ENCODE data around the gene KATNB1. TPM values are rescaled to one million over a fixed set of nuclear protein-coding genes. Genes with fewer than 3 reads are reported as not detected.

Gene KATNB1
- total RNA-seq, 2 experiments from 2014 or later: 37.4 to 43.5 TPM

- intact Hi-C loops (cut with micrococcal nuclease; ENCODE audit: unreplicated experiment): no loop called here
- CTCF ChIA-PET (ENCODE audit: unreplicated experiment): no interaction called here
- H3K27ac ChIP-seq (ENCODE audit: low read depth, low read length, poor library complexity, severe bottlenecking): no peak overlapping the region
Observed at GRCh38 chr16:57687363-57687929, 48.1 kb upstream of the KATNB1 start.

GRCh38 chr16:57688487-57688986 is 47.0 kb upstream of the KATNB1 start:
- H3K9me2 ChIP-seq (ENCODE audit: insufficient read depth, low read length): no peaks in the 10 kb centered on the region
- intact Hi-C loops (cut with micrococcal nuclease; ENCODE audit: unreplicated experiment): no loop called here
- BruUV-seq (replicated peaks): no TSS peak
- H3K4me1 ChIP-seq (ENCODE audit: insufficient read depth, low read length, poor library complexity, severe bottlenecking): peaks cover 11% of the 10 kb centered on the region
- CTCF ChIA-PET (ENCODE audit: unreplicated experiment): no interaction called here
- POLR2A ChIA-PET: interaction anchor here (1.2 kb wide), 1 partner anchor 105 kb away, joined by 3 read pairs; no protein-coding TSS in a partner anchor
- H4K20me1 ChIP-seq (ENCODE audit: insufficient read depth, low read length): no peaks in the 10 kb centered on the region
- H3K4me3 ChIP-seq (ENCODE audit: low read depth, low read length, poor library complexity, severe bottlenecking): no peak overlapping the region
- H3K27ac ChIP-seq (ENCODE audit: low read depth, low read length, poor library complexity, severe bottlenecking): no peak overlapping the region
- no peak overlapping the region for H2AFZ ChIP-seq (ENCODE audit: low read length)
- H3K4me2 ChIP-seq (ENCODE audit: low read length): no peak overlapping the region
- H3K36me3 ChIP-seq (ENCODE audit: insufficient read depth, low read length): no peaks in the 10 kb centered on the region
- H3K79me2 ChIP-seq (ENCODE audit: insufficient read depth, low read depth, low read length): no peaks in the 10 kb centered on the region
- H3K9me3 ChIP-seq (ENCODE audit: low read length): no peaks in the 10 kb centered on the region
- no peak for TF ChIP-seq CTCF (conservative IDR thresholded peaks at IDR 0.05; ENCODE audit: low read length)
- TF ChIP-seq EZH2phosphoT487 (IDR thresholded peaks at IDR 0.05; ENCODE audit: borderline replicate concordance, low read depth, low read length): no peak
- DNase-seq (ENCODE audit: low spot score): no peak

More at GRCh38 chr16:57687363-57687929, 48.1 kb upstream of the KATNB1 start:
- no peaks in the 10 kb centered on the region for H3K9me2 ChIP-seq (ENCODE audit: insufficient read depth, low read length)
- H3K4me3 ChIP-seq (ENCODE audit: low read depth, low read length, poor library complexity, severe bottlenecking): no peak overlapping the region
- no peaks in the 10 kb centered on the region for H4K20me1 ChIP-seq (ENCODE audit: insufficient read depth, low read length)
- no peaks in the 10 kb centered on the region for H3K36me3 ChIP-seq (ENCODE audit: insufficient read depth, low read length)
- POLR2A ChIA-PET: interaction anchor here (0.6 kb wide), 1 partner anchor 121 kb away, joined by 3 read pairs; no protein-coding TSS in a partner anchor
- no TSS peak for BruUV-seq (replicated peaks)
- no peak overlapping the region for H3K4me2 ChIP-seq (ENCODE audit: low read length)
- no peak for DNase-seq (ENCODE audit: low spot score)
- no peak overlapping the region for H2AFZ ChIP-seq (ENCODE audit: low read length)
- peaks cover 11% of the 10 kb centered on the region for H3K4me1 ChIP-seq (ENCODE audit: insufficient read depth, low read length, poor library complexity, severe bottlenecking)
- H3K9me3 ChIP-seq (ENCODE audit: low read length): no peaks in the 10 kb centered on the region
- H3K79me2 ChIP-seq (ENCODE audit: insufficient read depth, low read depth, low read length): no peaks in the 10 kb centered on the region
- no peak for TF ChIP-seq CTCF (conservative IDR thresholded peaks at IDR 0.05; ENCODE audit: low read length)
- no peak for TF ChIP-seq EZH2phosphoT487 (IDR thresholded peaks at IDR 0.05; ENCODE audit: borderline replicate concordance, low read depth, low read length)

All from OCI-LY7 (cell line).